GM12878 (cell line): ENCODE measurements around the gene USO1. TPM values are rescaled to one million over a fixed set of nuclear protein-coding genes. Genes with fewer than 3 reads are reported as not detected.

Experiments
- ATAC-seq: fragments of 200-7000 bp; cut with Tn5 transposase; 3 replicates; pipeline ENCODE4 v1.9.1; 2020; ENCODE audit warnings: mild to moderate bottlenecking, moderate library complexity
- BruUV-seq: library from RNA; stranded (reverse); fragments of 400-500 nt; replicated peaks from 2 replicates; lab custom pipeline; 2021; lab: Mats Ljungman, UMichigan
- CTCF ChIA-PET: fragments of 300-600 bp; sonication (Branson Sonifier 250); formaldehyde crosslinking; extraction: SDS; loops from one replicate; lab custom pipeline; 2021; ENCODE audit warnings: inconsistent platforms; lab: Yijun Ruan, JAX
- POLR2A ChIA-PET: fragments of 350-600 bp; formaldehyde crosslinking; extraction: SDS; loops from one replicate; lab custom pipeline; 2021; ENCODE audit warnings: inconsistent platforms; lab: Charles Lee
- RAD21 ChIA-PET: fragments of 300-600 bp; sonication (Branson Sonifier 250); formaldehyde crosslinking; loops from one replicate; lab custom pipeline; 2023; ENCODE audit warnings: antibody characterized with exemption; ENCODE audit not compliant: unreplicated experiment; lab: Charles Lee
- SMC1A ChIA-PET: fragments of 300-600 bp; sonication (Branson Sonifier 250); formaldehyde crosslinking; loops from one replicate; lab custom pipeline; 2023; ENCODE audit not compliant: unreplicated experiment, uncharacterized antibody; lab: Charles Lee
- DNase-seq: peaks from one replicate; pipeline ENCODE4 v3.0.0-alpha.2; 2011; ENCODE audit warnings: low read depth, low spot score
- FAIRE-seq: peaks from 3 replicates; lab custom pipeline; 2011; peaks lifted over from hg19 to GRCh38; lab: Jason Lieb, UNC
- H2AFZ ChIP-seq: 2 replicates; pipeline ENCODE4 v1.6.0; 2011; ENCODE audit warnings: low read depth, low read length, control low read depth; ENCODE audit not compliant: control insufficient read depth
- H3K27ac ChIP-seq: 2 replicates; pipeline ENCODE4 v1.5.1; 2011; ENCODE audit warnings: control low read depth; ENCODE audit not compliant: control insufficient read depth, insufficient read depth
- H3K27me3 ChIP-seq, 2 experiments: replicated peaks in 1 of 2; 2 replicates each; pipeline versions ENCODE4 v1.6.0 to v1.6.1; 2011; ENCODE audit warnings: low read length in 1 of 2; ENCODE audit not compliant: control insufficient read depth in 2 of 2, insufficient read depth in 2 of 2
- H3K36me3 ChIP-seq, 2 experiments: 2 replicates each; pipeline ENCODE4 v1.5.1; 2011; ENCODE audit warnings: low read length in 1 of 2; ENCODE audit not compliant: control insufficient read depth in 2 of 2, insufficient read depth in 2 of 2
- H3K4me1 ChIP-seq: 2 replicates; pipeline ENCODE4 v1.6.1; 2011; ENCODE audit warnings: mild to moderate bottlenecking, low read length, moderate library complexity, mixed read lengths; ENCODE audit not compliant: control insufficient read depth, insufficient read depth
- H3K4me2 ChIP-seq: 2 replicates; pipeline ENCODE4 v1.6.0; 2011; ENCODE audit warnings: control low read depth; ENCODE audit not compliant: control insufficient read depth, insufficient read depth
- H3K4me3 ChIP-seq: fragments of 200-600 bp; sonication (generic); 2 replicates; pipeline ENCODE4 v1.5.1; 2016
- H3K79me2 ChIP-seq: 2 replicates; pipeline ENCODE4 v1.6.0; 2011; ENCODE audit warnings: low read length; ENCODE audit not compliant: control insufficient read depth, insufficient read depth
- H3K9ac ChIP-seq: 2 replicates; pipeline ENCODE4 v1.8.0; 2011; ENCODE audit warnings: low read length, control low read depth, mixed read lengths; ENCODE audit not compliant: control insufficient read depth, insufficient read depth
- H3K9me3 ChIP-seq: replicated peaks from 3 replicates; pipeline ENCODE4 v1.5.1; 2011; ENCODE audit warnings: mild to moderate bottlenecking, low read length; ENCODE audit not compliant: control insufficient read depth, insufficient read depth
- H4K20me1 ChIP-seq: 2 replicates; pipeline ENCODE4 v1.6.0; 2011; ENCODE audit not compliant: control insufficient read depth, insufficient read depth
- CTCF ChIP-seq, 3 experiments: IDR thresholded peaks in 2 of 3; conservative IDR thresholded peaks in 1 of 3; 2 replicates each; pipeline ENCODE4 v1.5.1; 2011; ENCODE audit warnings: low read depth in 3 of 3, low read length in 3 of 3, mild to moderate bottlenecking in 3 of 3, control low read depth in 2 of 3, moderate library complexity in 2 of 3, inconsistent platforms in 1 of 3, mixed read lengths in 1 of 3; ENCODE audit not compliant: control insufficient read depth in 2 of 3, insufficient read depth in 1 of 3; ENCODE audit errors: extremely low read depth in 1 of 3
- EP300 ChIP-seq, 2 experiments: fragments of 150-350 bp in 1 of 2; IDR thresholded peaks; 2 replicates each; pipeline ENCODE4 v1.6.1; 2011 to 2012; ENCODE audit warnings: low read depth in 2 of 2, low read length in 2 of 2, borderline replicate concordance in 1 of 2, improper control_type of control experiment in 1 of 2, inconsistent platforms in 1 of 2; ENCODE audit not compliant: control insufficient read depth in 1 of 2
- FOS ChIP-seq: IDR thresholded peaks from 3 replicates; pipeline ENCODE4 v1.6.1; 2011; ENCODE audit warnings: borderline replicate concordance; ENCODE audit not compliant: insufficient read length; ENCODE audit errors: extremely low read depth
- FOXK2 ChIP-seq: fragments of 450-650 bp; IDR thresholded peaks from 2 replicates; pipeline ENCODE4 v1.6.1; 2017; ENCODE audit warnings: mild to moderate bottlenecking, moderate library complexity
- MYB ChIP-seq: fragments of 150-350 bp; IDR thresholded peaks from 2 replicates; pipeline ENCODE4 v1.6.1; 2014; ENCODE audit warnings: mild to moderate bottlenecking, low read depth, low read length, borderline replicate concordance
- NR2F1 ChIP-seq: fragments of 450-650 bp; conservative IDR thresholded peaks from 2 replicates; pipeline ENCODE4 v1.6.1; 2017; ENCODE audit warnings: mild to moderate bottlenecking
- RAD21 ChIP-seq: IDR thresholded peaks from 2 replicates; pipeline ENCODE4 v1.6.1; 2011; ENCODE audit warnings: mild to moderate bottlenecking, low read depth, low read length, moderate library complexity; ENCODE audit not compliant: insufficient read depth
- SMC3 ChIP-seq: IDR thresholded peaks from 2 replicates; pipeline ENCODE4 v1.6.1; 2011; ENCODE audit warnings: low read length, improper control_type of control experiment, borderline replicate concordance
- STAT3 ChIP-seq: IDR thresholded peaks from 2 replicates; pipeline ENCODE4 v1.6.1; 2011; ENCODE audit warnings: low read depth, low read length, improper control_type of control experiment
- TCF7 ChIP-seq: IDR thresholded peaks from 2 replicates; pipeline ENCODE4 v1.6.1; 2014; ENCODE audit warnings: antibody characterized with exemption, borderline replicate concordance
- ZBTB4 ChIP-seq: fragments of 450-650 bp; formaldehyde crosslinking; IDR thresholded peaks from 2 replicates; pipeline ENCODE4 v1.4.0; 2022; ENCODE audit warnings: mild to moderate bottlenecking, moderate library complexity
- ZNF622 ChIP-seq: fragments of 450-650 bp; IDR thresholded peaks from 2 replicates; pipeline ENCODE4 v1.6.1; 2017; ENCODE audit warnings: mild to moderate bottlenecking, inconsistent platforms
- WGBS: methylation state at CpG from one replicate; pipeline ENCODE4 v1.1.6; 2016; ENCODE audit warnings: low lambda C conversion rate; ENCODE audit not compliant: insufficient replicate concordance, insufficient coverage; ENCODE audit errors: missing lambda C conversion rate; 5-methylcytosine and 5-hydroxymethylcytosine counted together
- in situ Hi-C: fragments of 300-500 bp; cut with MboI; formaldehyde crosslinking; loops from 9 replicates; pipeline ENCODE4 v1.14.3; 2018; ENCODE audit warnings: mixed read lengths
- intact Hi-C: fragments of 100-400 bp; cut with micrococcal nuclease; formaldehyde crosslinking; loops from one replicate; pipeline ENCODE4 v1.14.2; 2022; ENCODE audit not compliant: unreplicated experiment
- polyA plus RNA-seq, 11 experiments: library from polyadenylated mRNA; depleted of rRNA in 4 of 11; unstranded in 6 of 11; stranded (reverse) in 5 of 11; fragments of >200 nt; fragmentation: Nextera tagmentation in 4 of 11; fragmentation: Illumina TruSeq in 1 of 11; extraction: Ambion mirVana in 4 of 11; extraction: Trizol in 1 of 11; gene quantifications; 1 replicate in 1 of 11; 2 replicates in 10 of 11; pipeline versions ENCODE4 v1.2.1 to v1.2.3, GENCODE V29; 2011 to 2016; ENCODE audit warnings: inconsistent platforms in 2 of 11, missing spikeins in 2 of 11, low read depth in 1 of 11
- total RNA-seq, 4 experiments: library from RNA; depleted of rRNA in 3 of 4; stranded (reverse); fragments of >200 nt in 3 of 4; fragmentation: Illumina TruSeq in 1 of 4; extraction: Trizol in 1 of 4; gene quantifications; 2 replicates each; pipeline versions ENCODE4 v1.2.1 to v1.2.3, GENCODE V29; 2013 to 2021
- TF ChIP-seq, protein P1 (sequence below): IDR thresholded peaks from 2 replicates; pipeline ENCODE4 v1.6.1; 2011; ENCODE audit warnings: borderline replicate concordance, low read depth, mild to moderate bottlenecking, moderate library complexity, low read length; ENCODE audit not compliant: insufficient read depth, poor library complexity, severe bottlenecking

USO1 gene
- total and polyA plus RNA-seq, 10 of the 15 experiments (the other 5 are each of a cell fraction or from before 2014, with no cell fraction given), result 19.4 to 79.7 (median 59.6) TPM

- no peak overlapping the region for H3K4me2 ChIP-seq
- no peaks in the 10 kb centered on the region for H3K27me3 ChIP-seq
- POLR2A ChIA-PET, result no interaction called here
- no peak overlapping the region for H3K4me3 ChIP-seq
- no peak for DNase-seq
- no peak overlapping the region for H3K9ac ChIP-seq
- H2AFZ ChIP-seq, result no peak overlapping the region
- no peaks in the 10 kb centered on the region for H3K4me1 ChIP-seq
- TF ChIP-seq STAT3 (no peak), FOS (no peak), TCF7 (no peak), CTCF (IDR thresholded peaks at IDR 0.05 in 2 of 3, conservative IDR thresholded peaks at IDR 0.05 in 1 of 3; ENCODE audit: control insufficient read depth in 2 of 3, extremely low read depth in 1 of 3, insufficient read depth in 1 of 3, low read depth in 3 of 3, low read length in 3 of 3) (no peak), FOXK2 (no peak), MYB (no peak), EP300 (IDR thresholded peaks at IDR 0.05; ENCODE audit: borderline replicate concordance in 1 of 2, control insufficient read depth in 1 of 2, low read depth in 2 of 2, low read length in 2 of 2) (no peak), ZBTB4 (CRISPR knock-in tag) (no peak), RAD21 (no peak), NR2F1 (no peak), ZNF622 (no peak), SMC3 (no peak)
- TF ChIP-seq, protein P1, sequence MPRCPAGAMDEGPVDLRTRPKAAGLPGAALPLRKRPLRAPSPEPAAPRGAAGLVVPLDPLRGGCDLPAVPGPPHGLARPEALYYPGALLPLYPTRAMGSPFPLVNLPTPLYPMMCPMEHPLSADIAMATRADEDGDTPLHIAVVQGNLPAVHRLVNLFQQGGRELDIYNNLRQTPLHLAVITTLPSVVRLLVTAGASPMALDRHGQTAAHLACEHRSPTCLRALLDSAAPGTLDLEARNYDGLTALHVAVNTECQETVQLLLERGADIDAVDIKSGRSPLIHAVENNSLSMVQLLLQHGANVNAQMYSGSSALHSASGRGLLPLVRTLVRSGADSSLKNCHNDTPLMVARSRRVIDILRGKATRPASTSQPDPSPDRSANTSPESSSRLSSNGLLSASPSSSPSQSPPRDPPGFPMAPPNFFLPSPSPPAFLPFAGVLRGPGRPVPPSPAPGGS, result no peak
- TF ChIP-seq, all 136 proteins: peak for 0
- FAIRE-seq (no peak), ATAC-seq (no peak)
- Histone ChIP-seq H3K9me3 (no peaks in the 10 kb centered on the region), H3K27ac (no peak overlapping the region), H4K20me1 (no peaks in the 10 kb centered on the region), H3K79me2 (no peaks in the 10 kb centered on the region), H3K36me3 (no peaks in the 10 kb centered on the region)
- CTCF ChIA-PET, result interaction anchor here (0.6 kb wide), 1 partner anchor 1159 kb away, joined by 3 read pairs; no protein-coding TSS in a partner anchor
- no TSS peak for BruUV-seq
- 52% methylated on average over 3 of the region's 3 CpGs for WGBS
- SMC1A ChIA-PET, result no interaction called here
- intact Hi-C loops (no loop called here), in situ Hi-C loops (no loop called here)
- RAD21 ChIA-PET, result no interaction called here
Measured at GRCh38 chr4:75820676-75821075, 96.3 kb downstream of the USO1 start.
